ENCODE results near the gene SEC22A.

GRCh38 chr3:123285931-123286307 lies 84.2 kb downstream of the SEC22A start:
- TF ChIP-seq CTCF (IDR thresholded peaks at IDR 0.05) (no peak), POLR2AphosphoS5 (IDR thresholded peaks at IDR 0.05; ENCODE audit: insufficient read depth in 1 of 2, low read depth in 1 of 2) (no peak)
